K562 treated with DMSO at 1 percent for 4 hours (cell line): ENCODE measurements around the gene AMMECR1L. TPM values are rescaled to one million over a fixed set of nuclear protein-coding genes. Genes with fewer than 3 reads are reported as not detected.

Source experiments
- total RNA-seq: library from RNA; unstranded; fragments of 300-600 nt; gene quantifications from 2 replicates; pipeline ENCODE4 v1.2.3, GENCODE V29; 2022; ENCODE audit not compliant: insufficient read depth

The AMMECR1L gene
- total RNA-seq: 7.4 and 8.9 TPM in 2 replicates

DNA sequence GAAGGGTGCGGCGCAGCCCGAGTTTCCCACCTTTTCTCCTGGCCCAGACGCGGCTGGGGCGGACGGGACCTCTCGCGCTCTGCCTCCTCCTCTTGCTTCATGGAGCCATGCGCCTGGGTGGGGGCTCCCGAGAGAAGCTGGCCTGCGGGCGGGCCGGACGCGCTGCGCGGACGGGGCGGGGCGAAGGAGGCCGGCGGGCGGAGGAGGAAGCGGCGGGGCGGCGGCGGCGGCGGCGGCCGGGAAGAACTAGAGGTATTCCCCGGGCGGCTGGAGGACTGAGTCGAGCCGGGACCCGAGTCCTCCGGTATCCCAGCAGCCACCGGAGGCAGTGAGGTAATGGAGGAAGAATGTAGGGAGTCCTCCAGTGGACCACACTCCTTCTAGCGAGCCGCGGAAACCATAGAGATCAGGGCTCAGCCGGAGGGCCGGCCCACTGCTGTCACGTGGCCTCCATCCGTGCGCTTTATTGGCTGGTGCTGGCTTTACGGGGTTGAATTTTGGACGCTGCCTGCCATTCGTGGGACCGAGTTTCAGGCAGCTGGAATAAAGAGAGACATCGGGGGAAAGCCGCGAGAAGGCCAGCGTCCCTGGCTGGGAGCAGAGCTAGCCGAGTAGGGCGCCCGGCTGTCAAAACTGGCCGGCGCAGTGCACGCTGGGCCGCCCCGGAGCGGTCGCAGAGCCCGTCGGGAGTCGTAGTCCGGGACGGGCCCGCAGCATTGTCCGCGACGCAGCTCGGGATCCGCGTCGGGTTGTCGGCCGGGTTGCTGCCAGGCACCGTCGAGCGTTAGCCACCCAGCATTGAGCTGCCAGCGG is at the start of gene AMMECR1L:
Gene AMMECR1L (minus strand): TSS at position 177 of the 813 bp plus-strand sequence. CDS start 11,722 bp downstream, outside the sequence.

Other genes with a start within 250 kb of the AMMECR1L start
- not detected in 2 replicates for gene GPR17, start 239.8 kb downstream of the AMMECR1L start, total RNA-seq
- not detected in 2 replicates for gene LIMS2, start 210.4 kb downstream of the AMMECR1L start, total RNA-seq
- gene SFT2D3, start 184.5 kb downstream of the AMMECR1L start, total RNA-seq: 10.2 and 11.3 TPM in 2 replicates
- gene WDR33, start 74.8 kb downstream of the AMMECR1L start, total RNA-seq: 15.9 and 17.0 TPM in 2 replicates
- 19.9 and 22.4 TPM in 2 replicates for gene POLR2D, start 27.8 kb downstream of the AMMECR1L start, total RNA-seq
- 15.1 and 23.0 TPM in 2 replicates for gene SAP130, start 142.1 kb upstream of the AMMECR1L start, total RNA-seq
- gene UGGT1, start 205.2 kb upstream of the AMMECR1L start, total RNA-seq: 12.8 and 19.9 TPM in 2 replicates